GM19438 (cell line): ENCODE results near the gene NCOA3.

Source experiments
- ATAC-seq: cut with Tn5 transposase; IDR thresholded peaks from one replicate; pipeline ENCODE4 v1.9.1; 2021; ENCODE audit warnings: low read depth; ENCODE audit not compliant: unreplicated experiment

The NCOA3 gene

DNA sequence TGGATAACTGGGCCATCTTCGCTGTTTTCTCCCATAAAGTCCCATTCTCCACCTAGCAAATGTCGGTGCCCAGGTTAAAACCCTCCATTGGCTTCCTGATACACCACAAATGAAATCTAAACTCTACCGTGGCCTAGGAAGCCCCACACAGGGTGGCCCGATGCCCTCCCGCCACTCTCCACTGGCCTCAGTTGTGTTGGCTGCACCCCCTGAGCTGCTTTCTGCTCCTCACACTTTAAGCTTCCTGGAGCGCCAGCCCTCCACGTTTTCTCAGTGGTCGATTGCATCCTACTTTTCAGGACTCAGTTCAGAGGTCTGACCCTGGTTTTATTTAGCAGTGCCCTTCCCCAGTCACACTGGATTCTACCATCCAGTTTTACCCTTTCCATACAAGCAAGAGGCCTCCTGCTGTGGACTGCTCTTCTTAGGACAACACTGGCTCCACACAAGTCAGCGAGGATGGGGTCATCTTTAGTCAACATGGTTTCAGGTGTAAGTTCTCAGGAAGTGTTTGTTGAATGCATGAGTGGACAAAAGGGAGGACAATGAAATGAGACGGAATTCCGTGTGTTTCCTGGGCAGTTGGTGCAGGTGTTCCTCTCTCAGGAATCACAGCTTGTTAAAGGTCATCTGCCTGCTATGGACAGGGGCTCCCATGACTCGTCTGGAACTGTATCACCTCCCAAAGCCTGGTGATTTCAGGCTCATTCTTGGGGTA, 159.5 kb downstream of the NCOA3 start:
- ATAC-seq = no peak

DNA sequence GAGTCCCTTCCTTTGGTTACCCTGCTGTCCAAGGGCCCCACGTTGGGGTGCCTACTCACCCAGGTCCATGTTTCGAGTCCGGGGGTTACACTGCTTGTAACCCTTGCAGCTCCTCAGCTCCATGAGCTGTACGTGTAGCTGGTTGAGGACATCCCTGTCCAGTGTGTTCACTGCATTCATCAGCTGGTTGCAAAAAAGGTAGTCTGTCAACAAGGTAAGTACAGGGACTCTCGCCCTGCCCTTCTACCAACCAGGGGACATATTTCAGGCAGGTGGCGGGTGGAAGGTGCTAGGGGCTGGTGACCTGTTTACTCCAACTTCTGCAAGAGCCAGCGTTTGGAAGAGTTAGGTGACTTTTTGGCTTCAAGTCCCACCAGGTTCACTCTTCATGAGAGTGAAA, 160.0 kb downstream of the NCOA3 start:
- no peak for ATAC-seq

DNA sequence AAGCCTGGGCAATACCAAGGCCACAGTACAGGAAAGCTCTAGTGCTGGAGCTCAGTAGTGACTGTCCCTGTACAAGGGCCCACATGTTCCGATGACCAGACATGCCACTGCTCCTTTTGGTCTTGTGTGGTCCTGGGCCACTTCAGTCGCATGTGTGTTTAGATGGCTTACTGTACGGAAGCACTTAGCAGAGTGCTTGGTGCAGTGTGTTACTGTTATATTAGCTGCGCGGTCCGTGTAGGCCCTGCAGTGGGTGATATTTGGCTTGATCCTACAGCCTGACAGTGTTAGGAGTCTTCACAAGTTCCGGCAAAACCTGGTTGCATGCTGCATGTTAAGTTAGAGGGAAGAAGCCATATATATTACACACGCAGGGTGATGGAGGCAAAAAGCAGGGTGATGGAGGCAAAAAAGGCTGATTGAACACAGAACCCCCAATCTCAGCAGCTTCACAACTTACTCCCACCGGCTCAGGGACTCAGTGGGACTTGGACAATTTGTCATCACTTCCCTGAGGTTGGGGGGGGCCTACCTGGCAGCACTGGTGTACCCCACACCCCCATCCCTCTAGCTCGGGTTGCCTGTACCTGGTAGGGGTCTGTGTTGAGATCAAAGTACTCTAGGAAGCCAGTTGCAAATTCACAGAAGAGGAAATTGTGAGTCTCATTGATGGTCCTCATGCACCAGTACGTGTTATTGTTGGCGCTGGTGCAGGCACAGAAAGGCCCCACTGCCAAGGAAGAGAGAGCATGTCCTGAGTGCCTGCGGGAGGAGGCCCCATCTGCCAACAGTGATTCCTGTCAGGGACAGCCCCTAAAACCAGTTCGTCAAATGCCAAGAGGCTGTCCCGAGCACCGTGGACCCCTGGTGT, 161.0 kb downstream of the NCOA3 start:
- no peak for ATAC-seq

DNA sequence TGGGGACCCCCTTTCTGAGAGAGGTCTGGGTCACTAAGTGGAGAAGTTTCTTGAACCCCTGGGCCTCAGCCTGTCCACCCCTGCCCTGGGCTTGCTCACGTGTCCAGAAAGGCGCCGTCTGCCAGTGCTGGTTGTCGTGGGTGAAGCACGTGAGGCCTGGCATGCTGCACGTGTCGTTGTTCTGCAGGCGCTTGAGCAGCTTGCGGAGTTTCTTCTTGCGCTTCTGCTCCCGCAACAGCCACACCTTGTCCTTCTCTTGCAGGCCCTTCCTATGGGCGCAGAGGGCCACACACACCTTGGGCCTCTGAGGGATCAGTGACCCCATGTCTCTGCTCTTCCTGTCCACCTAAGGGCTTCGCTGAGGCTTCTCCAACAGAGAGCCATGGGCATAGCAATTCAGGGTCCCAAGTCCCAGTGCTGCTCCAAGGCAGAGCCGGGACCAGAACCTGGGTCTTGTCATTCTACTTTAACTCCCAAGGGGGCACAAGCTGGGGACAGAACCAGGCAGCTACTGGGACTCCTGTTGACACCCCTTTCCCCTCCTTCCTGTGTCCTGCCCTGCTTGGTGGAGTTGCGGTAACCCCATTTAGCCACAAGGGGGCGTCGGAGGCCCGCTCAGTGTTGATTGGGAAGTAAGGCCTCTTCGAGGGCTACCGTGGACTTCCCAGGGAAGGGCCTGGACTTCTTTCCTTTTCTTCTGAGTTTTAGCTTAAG, 161.8 kb downstream of the NCOA3 start:
- ATAC-seq = no peak

DNA sequence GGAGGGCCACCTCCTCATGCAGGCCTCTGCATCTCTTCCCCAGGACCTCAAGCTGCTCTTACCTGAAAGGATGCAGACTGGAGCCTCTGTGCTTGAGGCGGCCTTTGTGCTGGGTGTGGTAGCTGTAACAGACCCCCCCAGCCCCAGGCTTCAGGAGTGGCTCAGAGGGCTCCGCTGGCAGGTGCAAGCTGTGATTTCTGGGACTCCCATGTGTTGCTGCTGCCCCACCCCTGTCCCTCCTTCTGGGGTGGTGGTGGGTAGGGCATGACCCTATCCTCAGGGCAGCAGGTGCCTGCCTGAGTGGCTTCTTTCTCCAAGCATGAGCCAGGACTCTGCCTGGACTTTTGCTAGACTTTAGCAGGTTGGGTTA, 162.4 kb downstream of the NCOA3 start:
- ATAC-seq = no peak

DNA sequence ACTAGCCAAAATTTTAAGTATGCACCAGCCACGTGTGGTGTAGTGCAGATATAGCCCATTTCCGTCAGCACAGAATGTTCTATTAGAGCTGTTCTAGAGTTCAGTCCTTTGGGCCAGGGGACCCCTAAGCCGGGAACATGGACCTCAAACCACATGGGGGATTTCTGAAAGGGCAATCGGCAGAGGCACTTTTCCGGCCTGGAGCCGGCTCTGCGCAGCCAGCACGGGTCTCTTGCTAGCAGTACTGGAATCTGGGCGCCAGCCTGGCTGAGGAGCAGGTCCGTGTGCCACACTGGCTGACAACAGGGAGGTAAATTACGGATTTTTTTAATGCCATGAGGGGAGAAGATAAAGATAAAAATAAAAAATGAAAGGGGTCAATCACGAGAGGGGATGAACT, 163.1 kb downstream of the NCOA3 start:
- ATAC-seq = no peak

DNA sequence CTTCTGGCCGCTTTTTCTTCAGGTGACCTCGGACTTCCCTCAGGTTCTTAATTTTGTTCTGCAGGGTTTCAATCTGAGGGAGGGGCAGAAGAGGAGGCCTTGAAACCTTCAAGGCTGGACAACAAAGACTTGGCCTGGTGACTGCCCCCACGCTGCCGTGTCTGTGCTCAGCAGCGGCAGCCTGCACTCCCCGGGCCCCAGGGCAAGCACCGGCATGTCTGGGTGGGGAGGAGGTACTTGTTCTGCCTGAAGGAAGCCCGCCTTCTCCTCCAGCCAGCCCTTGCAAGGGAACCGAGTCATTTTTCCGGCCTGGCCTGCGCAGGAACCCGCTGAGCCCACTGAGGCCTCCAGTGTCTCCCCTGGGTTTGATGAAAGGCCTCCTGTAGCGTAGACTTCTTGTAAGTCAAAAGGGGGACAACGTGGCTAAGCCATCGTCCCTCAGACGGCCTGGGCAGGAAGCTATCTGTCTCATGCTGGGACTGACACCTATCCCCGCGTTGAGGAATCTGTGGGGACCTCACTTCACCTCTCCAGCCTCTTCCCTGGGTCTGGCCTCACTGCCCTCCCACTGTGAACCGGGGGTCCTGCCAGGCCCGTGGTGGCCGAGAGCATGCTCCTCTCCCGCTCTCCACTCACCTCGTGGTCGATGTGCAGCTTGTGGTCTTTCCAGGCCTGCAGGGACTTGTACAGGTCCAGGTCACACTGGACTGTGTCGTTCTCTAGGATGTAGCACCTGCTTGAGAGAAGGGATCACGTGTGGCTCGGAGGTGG, 163.7 kb downstream of the NCOA3 start:
- ATAC-seq = no peak

DNA sequence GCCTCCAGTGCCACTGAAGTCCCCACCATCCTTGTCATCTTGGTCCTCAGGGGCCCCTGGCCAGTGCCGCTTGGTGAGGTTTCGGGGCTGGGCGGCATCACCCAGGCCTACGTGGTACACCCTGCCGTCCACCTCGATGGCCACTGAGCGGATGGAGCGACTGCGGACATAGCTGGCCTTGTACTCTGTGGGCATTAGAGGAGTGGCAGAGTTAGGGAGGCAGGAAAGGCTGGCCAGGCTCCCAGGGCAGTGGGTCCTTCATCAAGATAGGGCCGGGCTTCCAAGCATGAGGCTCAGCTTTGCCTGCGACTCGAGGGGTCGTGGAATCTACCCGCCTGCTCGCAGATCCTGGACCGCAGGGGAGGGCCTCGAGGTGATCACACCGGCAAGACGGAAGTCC, 164.6 kb downstream of the NCOA3 start:
- no peak for ATAC-seq

DNA sequence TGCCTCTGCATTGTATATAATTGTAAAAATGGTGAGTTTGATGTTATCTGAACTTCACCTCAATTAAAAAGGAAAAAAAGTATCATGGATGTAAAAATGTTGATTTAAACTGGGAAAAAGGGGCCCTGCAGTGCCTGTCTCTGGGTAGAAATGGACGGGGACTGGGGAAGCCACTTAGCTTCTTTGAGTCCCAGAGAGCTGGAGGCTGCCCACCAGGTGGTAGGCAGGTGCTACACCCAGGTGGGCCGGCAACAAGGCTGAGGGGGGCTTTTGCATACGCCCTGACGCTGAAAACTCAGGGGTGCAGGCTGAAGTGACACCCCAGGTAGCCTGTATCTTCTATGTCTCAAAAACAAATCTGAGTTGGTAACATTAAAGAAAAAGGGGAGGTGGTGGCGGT, 165.4 kb downstream of the NCOA3 start:
- ATAC-seq = no peak

DNA sequence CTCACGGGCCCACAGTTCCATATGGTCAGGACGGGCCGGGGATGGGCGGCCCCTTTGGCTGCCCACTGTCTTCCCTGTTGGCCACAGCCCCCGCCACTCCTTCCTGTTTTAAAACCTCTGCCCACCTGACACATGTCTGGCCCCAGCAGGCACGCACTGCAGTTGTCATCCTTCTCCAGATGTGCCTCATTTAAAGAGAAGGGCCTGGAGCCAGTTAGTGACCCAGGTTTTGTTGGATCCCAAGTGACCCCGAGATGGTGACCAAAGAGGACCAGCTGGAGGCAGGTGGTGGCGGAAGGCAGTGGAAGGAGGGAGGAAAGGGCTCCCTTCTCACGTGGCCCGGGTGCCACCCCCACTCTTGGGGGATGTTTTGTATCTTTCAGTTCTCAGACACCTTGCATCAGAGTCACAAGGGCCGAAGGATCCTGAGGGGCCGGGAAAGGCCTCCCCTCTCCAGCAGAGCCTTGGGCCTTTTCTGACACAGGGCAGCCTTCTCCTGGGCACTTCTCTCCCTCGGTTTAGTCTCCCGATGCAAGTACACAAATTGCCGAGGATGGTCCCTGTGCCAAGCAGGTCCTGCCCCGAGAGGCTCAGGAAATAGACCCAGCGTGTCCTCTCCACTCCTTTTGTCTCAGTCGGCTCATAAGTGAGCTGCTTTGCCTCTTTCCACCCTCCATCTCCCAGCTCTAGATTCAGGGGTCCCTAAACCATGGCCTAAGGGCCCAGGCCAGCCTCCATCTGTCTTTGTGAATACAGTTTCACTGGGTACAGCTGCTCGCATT, 166.0 kb downstream of the NCOA3 start:
- ATAC-seq = no peak

DNA sequence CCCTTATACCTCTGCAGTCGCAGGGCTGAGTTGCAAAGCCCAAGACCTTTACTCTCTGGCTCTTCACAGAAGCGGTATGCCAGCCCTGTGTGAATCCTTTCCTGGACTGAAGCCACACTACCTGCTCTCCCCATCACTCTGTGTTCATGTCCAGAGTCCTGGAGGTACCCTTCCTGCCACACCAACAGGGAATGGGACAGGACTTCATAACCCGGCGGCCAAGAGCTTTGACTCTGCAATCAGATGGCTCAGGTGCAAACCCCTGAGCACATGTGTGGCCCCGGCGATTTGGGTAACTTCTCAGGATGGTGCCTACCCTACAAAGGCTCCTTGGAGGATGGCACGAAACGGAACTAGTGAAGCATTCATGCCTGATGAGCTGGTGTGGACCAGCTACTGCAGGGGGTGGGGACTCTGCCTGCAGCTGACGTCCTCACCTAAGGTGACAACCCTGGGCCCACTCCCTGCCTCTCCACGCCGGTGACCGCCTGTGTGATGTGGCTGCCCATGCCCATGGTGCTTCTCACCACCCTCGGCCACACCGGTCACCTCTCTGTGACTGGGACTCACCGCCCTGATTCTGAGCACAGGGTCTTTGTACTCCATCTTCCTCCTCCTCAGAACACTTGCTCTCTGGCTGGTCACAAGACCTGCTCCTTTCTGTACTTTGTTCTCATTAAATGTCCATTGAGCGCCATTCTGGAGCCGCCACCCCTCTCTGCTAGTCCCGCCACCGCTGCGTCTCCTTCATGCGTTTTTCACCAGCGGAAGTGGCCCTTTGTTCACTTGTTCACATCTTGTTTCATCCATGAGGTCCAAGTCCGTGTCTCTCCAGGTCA, 166.8 kb downstream of the NCOA3 start:
- ATAC-seq = no peak

DNA sequence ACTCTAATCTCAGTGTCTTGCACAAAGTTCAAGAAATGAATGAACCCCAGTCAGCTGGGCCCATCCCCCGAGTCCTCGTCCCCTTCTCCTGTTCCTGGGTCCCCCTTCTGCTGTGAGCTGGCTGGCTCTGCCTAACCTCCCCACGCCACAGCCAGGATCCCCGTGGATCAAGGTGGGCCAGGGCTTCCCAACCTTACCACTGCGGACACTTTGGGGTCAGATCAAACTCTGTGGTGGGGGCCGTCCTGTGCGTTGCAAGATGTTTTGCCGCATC, 167.4 kb downstream of the NCOA3 start:
- no peak for ATAC-seq

DNA sequence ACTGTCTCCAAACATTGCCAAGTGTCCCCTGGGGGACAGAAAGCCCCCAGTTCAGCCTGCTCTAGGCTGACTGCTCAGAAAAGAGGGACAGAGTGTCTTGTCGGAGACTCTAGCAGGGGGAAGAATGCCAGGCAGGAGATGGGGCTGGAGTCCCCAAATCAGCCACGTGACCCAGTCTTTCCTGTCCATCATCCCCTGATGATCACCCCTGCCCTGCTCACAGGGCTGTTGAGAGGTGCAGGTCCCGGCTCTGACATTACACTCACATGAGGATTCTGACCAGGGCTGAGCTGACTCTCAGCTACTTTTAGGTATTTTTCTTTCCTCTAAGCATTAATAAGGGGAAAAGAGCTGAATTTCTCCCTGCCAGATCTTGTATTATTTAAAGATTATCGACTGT, 167.8 kb downstream of the NCOA3 start:
- ATAC-seq = no peak

DNA sequence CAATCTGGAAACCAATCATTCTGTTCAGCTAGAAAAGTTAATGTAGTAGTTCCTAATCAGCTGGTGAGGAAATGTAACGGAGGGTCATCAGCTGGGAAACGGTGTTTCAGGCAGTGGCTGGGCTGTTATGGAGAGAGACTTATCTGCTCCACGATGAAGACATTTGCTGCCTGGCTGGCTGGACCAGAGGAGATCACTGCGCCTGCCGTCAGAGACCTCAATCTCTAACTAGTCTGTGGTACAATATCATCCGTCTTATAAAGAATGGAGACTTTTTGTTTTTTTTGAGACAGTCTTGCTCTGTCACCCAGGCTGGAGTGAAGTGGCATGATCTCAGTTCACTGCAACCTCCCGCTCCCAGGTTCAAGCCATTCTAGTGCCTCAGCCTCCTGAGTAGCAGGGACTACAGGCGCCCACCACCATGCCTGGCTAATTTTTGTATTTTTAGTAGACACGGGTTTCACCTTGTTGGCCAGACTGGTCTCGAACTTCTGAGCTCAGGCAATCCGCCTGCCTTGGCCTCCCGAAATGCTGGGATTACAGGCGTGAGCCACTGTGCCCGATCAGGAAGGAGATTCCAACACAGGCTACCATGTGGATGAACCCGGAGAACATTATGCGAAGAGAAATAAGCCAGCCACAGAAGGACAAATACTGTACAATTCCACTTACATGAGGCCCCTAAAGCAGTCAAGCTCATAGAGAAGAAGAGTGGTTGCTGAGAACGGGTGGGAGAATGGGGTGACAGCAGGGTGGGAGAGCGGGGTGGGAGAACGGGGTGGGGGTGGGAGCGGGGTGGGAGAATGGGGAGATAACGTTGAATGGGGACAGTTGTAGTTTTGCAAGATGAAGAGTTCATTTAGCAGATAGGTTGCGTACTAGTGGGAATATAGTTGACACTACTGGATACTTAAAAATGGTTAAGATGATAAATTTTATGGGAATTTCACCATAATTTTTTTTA, 168.5 kb downstream of the NCOA3 start:
- no peak for ATAC-seq

DNA sequence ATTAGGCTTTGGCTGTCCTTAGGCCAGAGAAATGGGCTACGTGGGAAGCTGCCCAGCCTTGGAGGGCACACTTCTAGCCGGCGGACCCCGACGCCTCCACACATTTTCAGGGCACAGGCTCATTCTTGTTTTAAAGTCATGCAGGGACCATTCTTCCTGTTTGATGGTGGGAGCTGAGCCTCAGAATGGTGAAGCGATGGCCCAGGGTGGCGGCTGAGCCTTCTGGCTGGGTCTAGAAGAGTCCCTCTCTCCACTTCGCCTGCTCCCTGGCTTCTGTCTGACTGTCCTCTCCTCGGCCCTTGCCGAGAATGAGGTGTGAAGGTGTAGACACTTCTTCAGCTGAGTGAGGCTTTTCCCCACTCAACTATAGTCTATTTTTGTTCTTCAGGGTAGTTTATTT, 169.2 kb downstream of the NCOA3 start:
- no peak for ATAC-seq

DNA sequence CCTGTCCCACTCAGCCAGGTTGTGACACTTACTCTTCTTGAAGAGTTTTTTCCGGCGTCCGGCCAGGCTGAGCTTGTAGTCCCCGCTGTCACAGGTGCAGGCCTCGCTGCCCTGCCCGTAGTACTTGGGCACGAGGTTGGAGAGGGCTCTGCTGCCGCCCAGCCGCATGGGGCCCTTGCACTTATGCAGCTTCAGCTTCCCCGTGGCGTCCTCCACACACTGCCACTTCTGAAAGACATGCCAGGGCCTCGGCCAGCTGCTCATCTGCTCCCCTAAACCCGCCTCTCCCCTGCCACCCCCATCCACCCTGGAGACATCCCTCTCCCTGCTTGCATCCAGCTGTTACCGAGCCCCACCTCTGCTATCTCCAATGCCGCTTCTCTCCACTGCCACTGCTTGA, 170.5 kb downstream of the NCOA3 start:
- no peak for ATAC-seq

DNA sequence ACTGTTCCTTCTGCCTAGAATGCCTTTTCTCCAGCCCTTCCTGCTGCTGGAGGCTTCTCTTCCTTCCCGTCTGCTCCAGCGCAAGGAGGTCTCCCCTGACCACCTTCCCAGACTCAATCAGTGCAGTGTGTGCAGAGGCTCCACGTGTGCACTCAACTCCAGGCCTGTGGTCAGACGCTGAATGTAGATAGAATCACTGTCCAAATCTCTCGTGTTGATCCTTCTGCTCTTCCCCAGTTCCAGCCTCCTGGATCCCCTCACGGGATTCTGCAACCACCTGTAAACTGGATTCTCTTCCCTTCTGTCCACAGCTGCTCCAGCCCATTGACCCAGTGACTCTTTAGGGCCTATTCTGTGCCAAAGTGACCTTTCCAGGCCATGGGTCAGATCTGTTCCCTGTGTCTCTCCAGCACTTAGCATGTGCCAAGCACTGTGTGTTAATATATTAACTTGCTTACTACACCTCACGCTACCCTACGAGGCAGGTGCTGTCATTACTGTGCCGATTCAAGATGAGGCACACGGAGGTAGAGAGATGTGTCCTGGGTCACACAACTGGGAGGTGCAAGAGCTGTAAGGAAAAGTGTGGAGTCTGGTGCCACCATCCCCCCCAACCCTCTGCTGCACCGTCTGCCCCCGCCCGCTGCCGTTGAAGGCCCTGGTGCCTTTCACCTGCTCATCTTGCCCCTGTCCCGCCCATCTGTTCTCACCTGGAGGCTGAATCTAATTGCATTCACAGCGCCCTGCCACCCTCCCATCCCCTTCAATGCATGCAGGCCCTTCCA, 171.4 kb downstream of the NCOA3 start:
- no peak for ATAC-seq

DNA sequence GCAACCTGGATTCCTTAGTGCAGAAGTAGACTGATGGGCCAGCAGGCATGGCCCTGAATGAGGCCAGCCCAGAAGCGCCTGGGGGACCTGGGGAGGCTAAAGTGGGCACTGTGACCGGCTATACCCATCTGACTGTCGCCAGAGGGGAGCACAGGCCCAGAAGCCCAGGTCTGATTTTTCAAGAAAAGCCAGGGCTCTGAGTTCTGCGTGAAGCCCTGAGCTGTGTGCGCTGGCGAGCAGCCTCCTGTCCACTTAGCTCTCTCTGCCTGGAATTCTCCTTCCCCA, 171.9 kb downstream of the NCOA3 start:
- no peak for ATAC-seq
